Osteocyte (in vitro differentiated cells): ENCODE results near the gene AUP1. TPM values are rescaled to one million over a fixed set of nuclear protein-coding genes. Genes with fewer than 3 reads are reported as not detected.

ENCODE experiments used
- DNase-seq: peaks from one replicate; pipeline ENCODE4 v3.0.0; 2021; ENCODE audit warnings: mixed read lengths; ENCODE audit not compliant: unreplicated experiment; ENCODE audit errors: extremely low spot score
- H3K27ac Mint-ChIP-seq: one replicate; pipeline ENCODE4 v1.8.0; 2021; ENCODE audit warnings: mild to moderate bottlenecking, mixed read lengths; ENCODE audit not compliant: unreplicated experiment
- H3K27me3 Mint-ChIP-seq: one replicate; pipeline ENCODE4 v1.8.0; 2021; ENCODE audit warnings: mixed read lengths; ENCODE audit not compliant: unreplicated experiment
- H3K36me3 Mint-ChIP-seq: one replicate; pipeline ENCODE4 v1.8.0; 2021; ENCODE audit warnings: mixed read lengths; ENCODE audit not compliant: unreplicated experiment
- H3K4me1 Mint-ChIP-seq: one replicate; pipeline ENCODE4 v1.8.0; 2021; ENCODE audit warnings: mixed read lengths; ENCODE audit not compliant: unreplicated experiment
- H3K4me3 Mint-ChIP-seq: one replicate; pipeline ENCODE4 v1.8.0; 2021; ENCODE audit warnings: mild to moderate bottlenecking, moderate library complexity, mixed read lengths; ENCODE audit not compliant: unreplicated experiment
- H3K9me3 Mint-ChIP-seq: one replicate; pipeline ENCODE4 v1.8.0; 2021; ENCODE audit warnings: mixed read lengths; ENCODE audit not compliant: unreplicated experiment
- CTCF ChIP-seq: fragments of 200-600 bp; sonication (generic); IDR thresholded peaks from 2 replicates; pipeline ENCODE4 v1.5.0; 2021; ENCODE audit warnings: antibody characterized with exemption, mild to moderate bottlenecking, moderate library complexity
- total RNA-seq: library from RNA; stranded (reverse); gene quantifications from 2 replicates; pipeline ENCODE4 v1.2.1, GENCODE V29; 2021

AUP1 gene
- total RNA-seq, 1 donor from 2014 or later = 96.3 TPM

DNA sequence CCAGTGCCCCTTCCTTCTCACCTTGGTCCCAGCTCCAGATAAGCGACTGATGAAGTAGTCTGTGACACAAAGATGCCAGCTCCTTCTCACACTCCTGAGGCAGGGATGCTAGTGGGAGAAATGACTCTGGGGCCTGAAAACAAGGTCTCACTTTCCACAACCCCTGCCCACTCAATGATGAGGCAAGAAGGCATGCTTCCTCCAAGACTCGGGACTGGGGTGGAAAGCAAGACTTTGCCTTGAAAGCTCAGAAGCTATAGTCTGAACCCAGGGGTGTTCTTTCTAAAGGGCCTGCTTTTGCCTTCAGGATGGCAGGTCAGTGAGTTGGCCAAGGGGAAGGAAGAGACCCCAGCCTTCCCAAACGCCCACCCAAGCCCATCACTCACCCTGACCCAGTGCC, 48.1 kb downstream of the AUP1 start:
- H3K36me3 Mint-ChIP-seq = peaks cover 16% of the 10 kb centered on the region
- peaks cover 30% of the 10 kb centered on the region for H3K4me1 Mint-ChIP-seq
- TF ChIP-seq CTCF = no peak
- no peaks in the 10 kb centered on the region for H3K9me3 Mint-ChIP-seq
- DNase-seq = no peak
- H3K4me3 Mint-ChIP-seq = peak overlapping the region; percentile 99
- no peaks in the 10 kb centered on the region for H3K27me3 Mint-ChIP-seq
- no peak overlapping the region for H3K27ac Mint-ChIP-seq

Other genes starting within 250 kb of the AUP1 start
- 1.6 and 2.3 TPM in 2 replicates for gene SLC4A5, start 186.3 kb downstream of the AUP1 start, total RNA-seq
- gene DCTN1, start 149.4 kb downstream of the AUP1 start, total RNA-seq = 182 and 186 TPM in 2 replicates
- 2.4 and 2.8 TPM in 2 replicates for gene C2orf81, start 108.1 kb downstream of the AUP1 start, total RNA-seq
- 15.8 and 16.2 TPM in 2 replicates for gene WDR54, start 108.0 kb downstream of the AUP1 start, total RNA-seq
- 19.1 and 22.1 TPM in 2 replicates for gene RTKN, start 87.8 kb downstream of the AUP1 start, total RNA-seq
- gene INO80B, start 74.6 kb downstream of the AUP1 start, total RNA-seq = 34.9 and 41.9 TPM in 2 replicates
- 86.3 and 96.1 TPM in 2 replicates for gene WBP1, start 71.3 kb downstream of the AUP1 start, total RNA-seq
- gene MOGS, start 64.3 kb downstream of the AUP1 start, total RNA-seq = 55.9 and 59.5 TPM in 2 replicates
- gene MRPL53, start 57.0 kb downstream of the AUP1 start, total RNA-seq = 61.5 and 67.5 TPM in 2 replicates
- 20.6 TPM in 2 replicates for gene CCDC142, start 46.7 kb downstream of the AUP1 start, total RNA-seq
- 24.2 and 24.3 TPM in 2 replicates for gene TTC31, start 46.6 kb downstream of the AUP1 start, total RNA-seq
- 1.0 and 1.1 TPM in 2 replicates for gene LBX2, start 30.1 kb downstream of the AUP1 start, total RNA-seq
- gene PCGF1, start 22.0 kb downstream of the AUP1 start, total RNA-seq = 32.2 and 32.5 TPM in 2 replicates
- gene TLX2, start 15.3 kb downstream of the AUP1 start, total RNA-seq = not detected in 2 replicates
- gene DQX1, start 3.5 kb downstream of the AUP1 start, total RNA-seq = 0.26 and 0.32 TPM in 2 replicates
- 32.0 and 32.3 TPM in 2 replicates for gene HTRA2, start 227 bp upstream of the AUP1 start, total RNA-seq
- gene LOXL3, start 24.2 kb upstream of the AUP1 start, total RNA-seq = 58.1 and 62.1 TPM in 2 replicates
- gene DOK1, start 25.0 kb upstream of the AUP1 start, total RNA-seq = 15.8 and 17.7 TPM in 2 replicates
- not detected in 2 replicates for gene M1AP, start 118.6 kb upstream of the AUP1 start, total RNA-seq
- gene SEMA4F, start 124.5 kb upstream of the AUP1 start, total RNA-seq = 12.1 and 14.2 TPM in 2 replicates